Astrocyte (in vitro differentiated cells and primary cell): Measurements from ENCODE around the gene SGCA. TPM values are rescaled to one million over a fixed set of nuclear protein-coding genes. Genes with fewer than 3 reads are reported as not detected.
A peak's percentile ranks its signal among the peaks of the same experiment; 100 is the strongest.

Experiments
- DNase-seq: peaks from one replicate; pipeline ENCODE4 v3.0.0-alpha.2; 2010; ENCODE audit warnings: low read depth
- FAIRE-seq: peaks from 2 replicates; lab custom pipeline; 2011; peaks lifted over from hg19 to GRCh38; lab: Jason Lieb, UNC
- H2AFZ ChIP-seq: 2 replicates; pipeline ENCODE4 v1.6.0; 2012; ENCODE audit warnings: low read depth, low read length, inconsistent platforms
- H3K27ac ChIP-seq: 2 replicates; pipeline ENCODE4 v1.5.1; 2011; ENCODE audit warnings: low read depth, low read length, inconsistent platforms
- H3K27me3 ChIP-seq: 2 replicates; pipeline ENCODE4 v1.6.0; 2011; ENCODE audit warnings: low read length, inconsistent platforms; ENCODE audit not compliant: insufficient read depth
- H3K36me3 ChIP-seq: 2 replicates; pipeline ENCODE4 v1.5.1; 2011; ENCODE audit warnings: low read length, inconsistent platforms; ENCODE audit not compliant: insufficient read depth
- H3K4me1 ChIP-seq: 2 replicates; pipeline ENCODE4 v1.5.1; 2011; ENCODE audit warnings: low read length, inconsistent platforms; ENCODE audit not compliant: insufficient read depth
- H3K4me2 ChIP-seq: 2 replicates; pipeline ENCODE4 v1.6.0; 2012; ENCODE audit warnings: low read length, inconsistent platforms
- H3K4me3 ChIP-seq: 2 replicates; pipeline ENCODE4 v1.5.1; 2011; ENCODE audit warnings: low read depth, mild to moderate bottlenecking, low read length, inconsistent platforms; ENCODE audit not compliant: insufficient read depth
- H3K79me2 ChIP-seq: 2 replicates; pipeline ENCODE4 v1.6.0; 2012; ENCODE audit warnings: mild to moderate bottlenecking, low read length, inconsistent platforms; ENCODE audit not compliant: insufficient read depth
- H3K9ac ChIP-seq: 2 replicates; pipeline ENCODE4 v1.6.0; 2012; ENCODE audit warnings: mild to moderate bottlenecking, low read length, inconsistent platforms
- H3K9me3 ChIP-seq: 2 replicates; pipeline ENCODE4 v1.5.1; 2012; ENCODE audit warnings: low read depth, mild to moderate bottlenecking, low read length, inconsistent platforms; ENCODE audit not compliant: insufficient read depth
- H4K20me1 ChIP-seq: 2 replicates; pipeline ENCODE4 v1.6.0; 2012; ENCODE audit warnings: low read length, inconsistent platforms; ENCODE audit not compliant: insufficient read depth
- H3K27ac Mint-ChIP-seq: one replicate; pipeline ENCODE4 v1.8.0; 2021; ENCODE audit warnings: mild to moderate bottlenecking, mixed read lengths; ENCODE audit not compliant: unreplicated experiment
- H3K27me3 Mint-ChIP-seq: one replicate; pipeline ENCODE4 v1.8.0; 2021; ENCODE audit warnings: low read depth, mixed read lengths; ENCODE audit not compliant: unreplicated experiment
- H3K36me3 Mint-ChIP-seq: one replicate; pipeline ENCODE4 v1.8.0; 2021; ENCODE audit warnings: low read depth, mixed read lengths; ENCODE audit not compliant: unreplicated experiment
- H3K4me1 Mint-ChIP-seq: one replicate; pipeline ENCODE4 v1.8.0; 2021; ENCODE audit warnings: low read depth, mixed read lengths; ENCODE audit not compliant: unreplicated experiment
- H3K4me3 Mint-ChIP-seq: one replicate; pipeline ENCODE4 v1.8.0; 2021; ENCODE audit warnings: mild to moderate bottlenecking, moderate library complexity, mixed read lengths; ENCODE audit not compliant: unreplicated experiment
- H3K9me3 Mint-ChIP-seq: one replicate; pipeline ENCODE4 v1.8.0; 2021; ENCODE audit warnings: mild to moderate bottlenecking, mixed read lengths; ENCODE audit not compliant: unreplicated experiment
- CTCF ChIP-seq: IDR thresholded peaks from 2 replicates; pipeline ENCODE4 v1.5.1; 2011; ENCODE audit warnings: low read depth, mild to moderate bottlenecking, inconsistent platforms, low read length, moderate library complexity; ENCODE audit not compliant: insufficient read depth
- EZH2 ChIP-seq: IDR thresholded peaks from 2 replicates; pipeline ENCODE4 v1.6.1; 2012; ENCODE audit warnings: mild to moderate bottlenecking, low read length, inconsistent platforms; ENCODE audit not compliant: insufficient read depth
- total RNA-seq: library from RNA; stranded (reverse); gene quantifications from 2 replicates; pipeline ENCODE4 v1.2.1, GENCODE V29; 2021

The SGCA gene
- total RNA-seq, 1 donor from 2014 or later, result 0.32 TPM

DNA sequence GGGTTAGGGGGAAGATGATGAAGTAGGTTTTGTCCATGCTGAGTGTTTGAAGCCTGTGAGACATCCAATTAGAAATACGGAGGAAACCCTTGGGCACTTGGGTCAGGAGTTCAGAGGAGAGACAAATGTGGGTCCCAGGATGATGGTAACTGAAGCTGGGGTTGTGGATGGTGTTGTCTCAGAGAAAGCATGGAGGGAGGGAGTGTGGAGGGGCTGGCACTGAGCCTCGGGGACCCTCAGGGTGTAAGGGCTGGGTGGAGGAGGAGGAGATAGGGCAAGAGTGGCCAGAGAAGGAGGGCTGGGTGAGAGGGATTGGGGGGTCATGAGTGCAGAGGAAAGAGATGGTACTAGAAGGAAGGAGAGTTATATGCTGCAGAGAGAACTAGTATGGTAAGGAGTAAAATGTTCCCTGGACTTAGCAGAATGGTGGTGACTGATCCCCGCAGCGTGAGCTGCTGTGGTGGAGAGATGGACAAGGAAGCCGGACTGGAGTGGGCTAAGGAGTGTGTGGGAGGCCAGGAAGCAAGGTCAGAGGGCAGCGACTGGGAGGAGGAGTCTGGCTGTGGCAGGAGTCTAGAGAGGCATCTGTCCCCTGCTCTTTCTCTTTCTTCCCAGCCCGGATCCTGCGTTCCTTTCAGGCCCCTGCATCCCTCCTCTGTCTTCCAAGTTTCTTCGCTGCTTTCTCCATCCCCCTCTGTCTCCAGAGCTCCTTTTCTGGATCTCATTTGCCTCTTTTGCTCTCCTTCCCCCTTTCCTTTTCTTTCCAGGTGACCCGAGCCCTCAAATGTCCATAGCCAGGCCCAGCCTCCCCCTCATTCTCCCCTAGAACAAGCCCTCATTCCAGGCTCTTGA, 39.5 kb downstream of the SGCA start:
- Histone ChIP-seq H3K9ac (peak overlapping the region; percentile 80), H3K4me2 (peak overlapping the region; percentile 89), H3K27ac (peak overlapping the region; percentile 98), H3K79me2 (peaks cover 58% of the 10 kb centered on the region), H3K36me3 (no peaks in the 10 kb centered on the region), H3K4me3 (peak overlapping the region; percentile 25), H3K27me3 (no peaks in the 10 kb centered on the region), H4K20me1 (peaks cover 9% of the 10 kb centered on the region), H3K9me3 (no peaks in the 10 kb centered on the region), H3K4me1 (peaks cover 83% of the 10 kb centered on the region), H2AFZ (no peak overlapping the region)
- peak overlapping the region; percentile 95 for H3K27ac Mint-ChIP-seq
- H3K27me3 Mint-ChIP-seq, result no peaks in the 10 kb centered on the region
- peaks cover 75% of the 10 kb centered on the region for H3K4me1 Mint-ChIP-seq
- H3K4me3 Mint-ChIP-seq, result peak overlapping the region; percentile 55
- FAIRE-seq, result no peak
- TF ChIP-seq EZH2 (no peak), CTCF (no peak)
- H3K9me3 Mint-ChIP-seq, result no peaks in the 10 kb centered on the region
- peak; percentile 40 for DNase-seq
- peaks cover 10% of the 10 kb centered on the region for H3K36me3 Mint-ChIP-seq

- Histone ChIP-seq H3K27ac (peak overlapping the region; percentile 98), H3K27me3 (no peaks in the 10 kb centered on the region), H3K4me3 (no peak overlapping the region), H3K4me2 (peak overlapping the region; percentile 89), H2AFZ (no peak overlapping the region), H4K20me1 (peaks cover 3% of the 10 kb centered on the region), H3K36me3 (no peaks in the 10 kb centered on the region), H3K9me3 (no peaks in the 10 kb centered on the region), H3K9ac (peak overlapping the region; percentile 80), H3K79me2 (peaks cover 53% of the 10 kb centered on the region), H3K4me1 (peaks cover 90% of the 10 kb centered on the region)
- no peak for DNase-seq
- no peak for FAIRE-seq
- H3K4me1 Mint-ChIP-seq, result peaks cover 75% of the 10 kb centered on the region
- peak overlapping the region; percentile 27 for H3K4me3 Mint-ChIP-seq
- TF ChIP-seq EZH2 (no peak), CTCF (no peak)
- peaks cover 4% of the 10 kb centered on the region for H3K36me3 Mint-ChIP-seq
- no peaks in the 10 kb centered on the region for H3K9me3 Mint-ChIP-seq
- H3K27me3 Mint-ChIP-seq, result no peaks in the 10 kb centered on the region
- peak overlapping the region; percentile 100 for H3K27ac Mint-ChIP-seq
Measured at GRCh38 chr17:50205963-50206505, 40.2 kb downstream of the SGCA start.
